ENCODE results near the gene MYO16. TPM values are rescaled to one million over a fixed set of nuclear protein-coding genes. Genes with fewer than 3 reads are reported as not detected.

MYO16 gene
- total and polyA plus RNA-seq, 2 of the 4 experiments (the other 2 are of a cell fraction): under 0.01 to 0.03 TPM

DNA sequence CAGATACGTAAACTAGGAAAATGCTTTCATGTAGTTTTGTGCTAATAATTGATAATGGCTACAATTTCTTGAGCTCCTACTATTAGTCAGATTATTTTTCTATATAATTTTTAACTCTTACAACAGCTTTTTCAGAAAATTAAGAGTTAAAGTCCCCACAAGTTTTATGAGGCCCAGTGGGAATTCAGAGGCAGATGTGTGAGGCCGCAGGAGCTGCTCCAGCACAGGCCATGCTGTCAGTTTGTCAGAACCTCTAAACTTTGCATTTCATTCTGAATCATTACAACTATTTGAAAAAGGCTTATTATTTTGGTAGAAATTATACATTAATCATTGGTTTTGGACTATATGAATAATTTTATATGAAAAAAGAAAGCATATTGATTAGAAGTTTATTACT lies 370.8 kb downstream of the MYO16 start:
- H3K4me1 ChIP-seq (ENCODE audit: control insufficient read depth, insufficient read depth, low read length): no peaks in the 10 kb centered on the region
- no peak overlapping the region for H3K23ac ChIP-seq (ENCODE audit: low read depth, low read length)
- TF ChIP-seq SMC3 (IDR thresholded peaks at IDR 0.05; ENCODE audit: low read depth, low read length) (no peak), MXI1 (IDR thresholded peaks at IDR 0.05; ENCODE audit: borderline replicate concordance, low read depth, low read length) (no peak)
- BruUV-seq (replicated peaks): no TSS peak
- no peak overlapping the region for H2BK5ac ChIP-seq (ENCODE audit: low read depth, low read length, poor library complexity, severe bottlenecking)
- CTCF ChIA-PET: interaction anchor here (0.5 kb wide), 1 partner anchor 212 kb away, joined by 3 read pairs; no protein-coding TSS in a partner anchor
- H4K20me1 ChIP-seq (ENCODE audit: insufficient read depth, low read length): no peaks in the 10 kb centered on the region
- no peak overlapping the region for H3K27ac ChIP-seq (ENCODE audit: insufficient read depth, low read length)
- no peaks in the 10 kb centered on the region for H3K79me1 ChIP-seq (ENCODE audit: low read depth in 1 of 2, low read length in 2 of 2)
- H4K8ac ChIP-seq (ENCODE audit: low read depth in 2 of 2, low read length in 2 of 2): no peak overlapping the region
- H3K4me3 ChIP-seq (ENCODE audit: insufficient read depth, low read depth, low read length): no peak overlapping the region
- no peaks in the 10 kb centered on the region for H3K9me1 ChIP-seq (ENCODE audit: insufficient read depth, low read length)
- no peaks in the 10 kb centered on the region for H3K36me3 ChIP-seq (ENCODE audit: control insufficient read depth, insufficient read depth, low read length)
- ATAC-seq (ENCODE audit: low read depth): no peak
- H3K27me3 ChIP-seq (ENCODE audit: control insufficient read depth, insufficient read depth, low read length): no peaks in the 10 kb centered on the region
- in situ Hi-C loops (cut with MboI; ENCODE audit: low sequenced_read_pairs) (no loop called here), intact Hi-C loops (cut with micrococcal nuclease) (no loop called here), dilution Hi-C loops (cut with HindIII; ENCODE audit: low sequenced_read_pairs, unreplicated experiment) (no loop called here)
- H2AFZ ChIP-seq (replicated peaks; ENCODE audit: low read length, poor library complexity): no peak overlapping the region
- no peak overlapping the region for H2BK15ac ChIP-seq (ENCODE audit: low read depth, low read length)
- no peak overlapping the region for H3K4ac ChIP-seq (ENCODE audit: low read depth, low read length)
- no peak overlapping the region for H3K4me2 ChIP-seq (ENCODE audit: low read depth, low read length)
- H3K18ac ChIP-seq (ENCODE audit: low read depth, low read length): no peak overlapping the region
- H3K56ac ChIP-seq (ENCODE audit: extremely low read depth, insufficient read depth, low read length): no peak overlapping the region
- POLR2A ChIA-PET (ENCODE audit: unreplicated experiment): no interaction called here
- H2BK20ac ChIP-seq (ENCODE audit: low read depth, low read length): no peak overlapping the region
- H2BK120ac ChIP-seq (ENCODE audit: low read depth, low read length): no peak overlapping the region
- no peak overlapping the region for H4K5ac ChIP-seq (ENCODE audit: low read depth, low read length)
- H3K9ac ChIP-seq (ENCODE audit: low read depth, low read length): no peak overlapping the region
- no peak overlapping the region for H2AK5ac ChIP-seq (ENCODE audit: low read depth, low read length)
- H2AK9ac ChIP-seq (replicated peaks; ENCODE audit: low read depth, low read length, poor library complexity): no peak overlapping the region
- WGBS, 2 experiments (ENCODE audit: extremely low coverage in 2 of 2, insufficient read length in 1 of 2): no CpG with 5 or more reads among the region's 2 CpGs
- no peak for DNase-seq
- H4K91ac ChIP-seq (ENCODE audit: insufficient read depth, low read depth, low read length): no peak overlapping the region
- no peak overlapping the region for H3K14ac ChIP-seq (replicated peaks; ENCODE audit: low read depth, low read length)
- H3K9me3 ChIP-seq (ENCODE audit: control insufficient read depth, insufficient read depth, low read length): no peaks in the 10 kb centered on the region
